Transverse colon (tissue), 4 donors: ENCODE data around the gene ARHGEF4. TPM values are rescaled to one million over a fixed set of nuclear protein-coding genes. Genes with fewer than 3 reads are reported as not detected.

Experiments
- DNase-seq: peaks from one replicate; pipeline ENCODE4 v3.0.0-alpha.2; 2019
- H3K27ac ChIP-seq, 4 donors: fragments of 200-600 bp; sonication (generic); 2 replicates each; pipeline ENCODE4 v1.5.1; 2016 to 2018; ENCODE audit warnings: inconsistent platforms in 4 of 4
- H3K27me3 ChIP-seq: fragments of 200-600 bp; sonication (generic); 2 replicates; pipeline ENCODE4 v1.5.1; 2017; ENCODE audit warnings: inconsistent platforms
- H3K36me3 ChIP-seq, 4 donors: fragments of 200-600 bp; sonication (generic); 2 replicates each; pipeline ENCODE4 v1.5.1; 2017 to 2019; ENCODE audit warnings: inconsistent platforms in 4 of 4
- H3K4me1 ChIP-seq, 4 donors: fragments of 200-600 bp; sonication (generic); 2 replicates each; pipeline ENCODE4 v1.5.1; 2017 to 2020; ENCODE audit warnings: inconsistent platforms in 4 of 4
- H3K4me3 ChIP-seq, 4 donors: fragments of 200-600 bp; sonication (generic); 1 replicate in 1 of 4; 2 replicates in 3 of 4; pipeline versions ENCODE4 v1.5.1 to v1.6.1; 2017 to 2019; ENCODE audit warnings: inconsistent platforms in 4 of 4
- H3K9me3 ChIP-seq, 2 donors: fragments of 200-600 bp; sonication (generic); 2 replicates each; pipeline ENCODE4 v1.5.1; 2017 to 2019; ENCODE audit warnings: inconsistent platforms in 2 of 2
- CTCF ChIP-seq, 5 experiments: fragments of 200-600 bp in 3 of 5; fragments of 450-650 bp in 2 of 5; sonication (generic) in 3 of 5; IDR thresholded peaks; 1 replicate in 2 of 5; 2 replicates in 3 of 5; pipeline ENCODE4 v1.5.1; 2016 to 2017; ENCODE audit warnings: antibody characterized with exemption in 5 of 5, inconsistent platforms in 3 of 5, mild to moderate bottlenecking in 2 of 5, moderate library complexity in 1 of 5
- EP300 ChIP-seq: sonication (generic); formaldehyde crosslinking; IDR thresholded peaks from one replicate; pipeline ENCODE4 v1.6.1; 2017; ENCODE audit warnings: antibody characterized with exemption, low read depth
- POLR2A ChIP-seq: fragments of 450-650 bp; IDR thresholded peaks from one replicate; pipeline ENCODE4 v1.6.1; 2016; ENCODE audit warnings: antibody characterized with exemption, mild to moderate bottlenecking, moderate library complexity
- POLR2AphosphoS5 ChIP-seq, 3 donors: sonication (generic); formaldehyde crosslinking; IDR thresholded peaks; one replicate each; pipeline ENCODE4 v1.6.1; 2016; ENCODE audit warnings: antibody characterized with exemption in 3 of 3
- WGBS, 2 donors: methylation state at CpG; one replicate each; pipeline ENCODE4 v1.1.5; 2018; ENCODE audit warnings: low coverage in 1 of 2; 5-methylcytosine and 5-hydroxymethylcytosine counted together
- in situ Hi-C, 4 donors: fragments of 200-750 bp; cut with MboI; loops; one replicate each; pipeline versions ENCODE4 v1.15.0 to v1.15.1; 2017; ENCODE audit warnings: low sequenced_read_pairs in 3 of 4, low pct_ligation_motif_present in 1 of 4, low pct_unique_long_range_greater_than_20kb in 1 of 4
- intact Hi-C: fragments of 100-400 bp; cut with DNase I; formaldehyde crosslinking; loops from one replicate; pipeline ENCODE4 v1.15.1; 2023; ENCODE audit warnings: low total_unique reads
- total RNA-seq, 4 donors: library from RNA; depleted of rRNA; stranded (reverse); fragments of >200 nt; gene quantifications; one replicate each; pipeline ENCODE4 v1.1.0, GENCODE V29; 2016

ARHGEF4 gene
- total RNA-seq, 4 donors from 2014 or later: 1.2 to 16.8 (median 1.7) TPM

- DNase-seq: no peak
- TF ChIP-seq POLR2AphosphoS5 (IDR thresholded peaks at IDR 0.05): no peak
- TF ChIP-seq EP300: no peak
- no peak for TF ChIP-seq CTCF (IDR thresholded peaks at IDR 0.05)
- TF ChIP-seq POLR2A: no peak
- no peak overlapping the region for H3K4me3 ChIP-seq
- in situ Hi-C loops (no loop called here), intact Hi-C loops (no loop called here)
- no peaks in the 10 kb centered on the region for H3K9me3 ChIP-seq
- H3K36me3 ChIP-seq: no peaks in the 10 kb centered on the region
- H3K4me1 ChIP-seq: no peaks in the 10 kb centered on the region
- no peak overlapping the region for H3K27ac ChIP-seq
- peaks cover 4% of the 10 kb centered on the region for H3K27me3 ChIP-seq
- WGBS, 2 donors: 57 to 69% methylated on average over 5 of the region's 5 CpGs
Measured at GRCh38 chr2:130997198-130997597, 160.5 kb downstream of the ARHGEF4 start.

- 66 to 68% methylated on average over 6 of the region's 6 CpGs for WGBS, 2 donors
- no peak for DNase-seq
- in situ Hi-C loops (no loop called here), intact Hi-C loops (no loop called here)
- Histone ChIP-seq H3K9me3 (no peaks in the 10 kb centered on the region), H3K4me3 (no peak overlapping the region), H3K4me1 (no peaks in the 10 kb centered on the region), H3K27ac (no peak overlapping the region), H3K27me3 (peaks cover 4% of the 10 kb centered on the region), H3K36me3 (no peaks in the 10 kb centered on the region)
- no peak for TF ChIP-seq POLR2A
- no peak for TF ChIP-seq EP300
- no peak for TF ChIP-seq POLR2AphosphoS5 (IDR thresholded peaks at IDR 0.05)
- no peak for TF ChIP-seq CTCF (IDR thresholded peaks at IDR 0.05)
Measured at GRCh38 chr2:130998561-130998960, 161.8 kb downstream of the ARHGEF4 start.

GRCh38 chr2:131004446-131005209 lies 167.9 kb downstream of the ARHGEF4 start:
- in situ Hi-C loops (no loop called here), intact Hi-C loops (no loop called here)
- DNase-seq: no peak
- TF ChIP-seq CTCF (IDR thresholded peaks at IDR 0.05) (no peak), EP300 (no peak), POLR2AphosphoS5 (IDR thresholded peaks at IDR 0.05) (no peak), POLR2A (no peak)
- no peaks in the 10 kb centered on the region for H3K9me3 ChIP-seq
- no peaks in the 10 kb centered on the region for H3K36me3 ChIP-seq
- no peaks in the 10 kb centered on the region for H3K4me1 ChIP-seq
- peaks cover 4% of the 10 kb centered on the region for H3K27me3 ChIP-seq
- H3K27ac ChIP-seq: no peak overlapping the region
- no peak overlapping the region for H3K4me3 ChIP-seq
- WGBS, 2 donors: 87% methylated on average over 11 of the region's 11 CpGs; no CpG with 5 or more reads in 1 of the 2 donors

GRCh38 chr2:131005216-131005935 lies 168.7 kb downstream of the ARHGEF4 start:
- TF ChIP-seq POLR2A (no peak), EP300 (no peak), CTCF (IDR thresholded peaks at IDR 0.05) (no peak), POLR2AphosphoS5 (IDR thresholded peaks at IDR 0.05) (no peak)
- in situ Hi-C loops: no loop called here
- no peak for DNase-seq
- H3K27me3 ChIP-seq: peaks cover 10% of the 10 kb centered on the region
- H3K27ac ChIP-seq: no peak overlapping the region
- no peak overlapping the region for H3K4me3 ChIP-seq
- intact Hi-C loops: no loop called here
- no peaks in the 10 kb centered on the region for H3K36me3 ChIP-seq
- no peaks in the 10 kb centered on the region for H3K9me3 ChIP-seq
- no peaks in the 10 kb centered on the region for H3K4me1 ChIP-seq
- 83% methylated on average over 16 of the region's 16 CpGs; no CpG with 5 or more reads in 1 of the 2 donors for WGBS, 2 donors
